Adrenal gland (tissue), 12 donors: ENCODE measurements around the gene TLE3. TPM values are rescaled to one million over a fixed set of nuclear protein-coding genes. Genes with fewer than 3 reads are reported as not detected.

Source experiments
- DNase-seq, 7 donors: peaks; one replicate each; pipeline ENCODE4 v3.0.0-alpha.2; 2019 to 2020
- H3K27ac ChIP-seq, 5 donors: fragments of 200-600 bp; sonication (generic) in 4 of 5; 1 replicate in 3 of 5; 2 replicates in 2 of 5; pipeline versions ENCODE4 v1.5.1 to v1.8.0; 2016 to 2020; ENCODE audit warnings: mild to moderate bottlenecking in 1 of 5
- H3K27me3 ChIP-seq: fragments of 200-600 bp; 2 replicates; pipeline ENCODE4 v1.8.0; 2021
- H3K36me3 ChIP-seq, 2 donors: fragments of 200-600 bp; replicated peaks in 1 of 2; 1 replicate in 1 of 2; 2 replicates in 1 of 2; pipeline versions ENCODE4 v1.5.1 to v1.8.0; 2018 to 2022
- H3K4me1 ChIP-seq, 2 donors: fragments of 200-600 bp; replicated peaks in 1 of 2; 1 replicate in 1 of 2; 2 replicates in 1 of 2; pipeline versions ENCODE4 v1.5.1 to v1.8.0; 2018 to 2021
- H3K4me3 ChIP-seq, 4 donors: fragments of 200-600 bp; sonication (generic) in 3 of 4; one replicate each; pipeline ENCODE4 v1.5.1; 2016 to 2018
- H3K9me3 ChIP-seq, 3 donors: fragments of 200-600 bp; sonication (generic) in 1 of 3; replicated peaks in 1 of 3; 1 replicate in 2 of 3; 2 replicates in 1 of 3; pipeline versions ENCODE4 v1.5.1 to v1.8.0; 2016 to 2021
- POLR2A ChIP-seq, 2 donors: fragments of 450-650 bp; IDR thresholded peaks; one replicate each; pipeline ENCODE4 v1.6.1; 2017; ENCODE audit warnings: antibody characterized with exemption in 2 of 2, mild to moderate bottlenecking in 2 of 2, moderate library complexity in 1 of 2
- WGBS, 4 donors: extraction: QIAGEN DNeasy Blood & Tissue Kit in 2 of 4; methylation state at CpG; one replicate each; pipeline versions ENCODE4 v1.1.5 to v1.1.7; 2013 to 2017; 5-methylcytosine and 5-hydroxymethylcytosine counted together
- intact Hi-C, 2 donors: fragments of 100-400 bp; cut with DNase I; formaldehyde crosslinking; loops; one replicate each; pipeline versions ENCODE4 v1.14.1 to v1.15.0; 2022 to 2023
- polyA plus RNA-seq, 3 donors: library from polyadenylated mRNA; stranded (reverse); fragments of 200-250 nt in 2 of 3; fragments of 350-450 nt in 1 of 3; fragmentation: Illumina TruSeq in 1 of 3; extraction: RNeasy Lipid Tissue Mini Kit (QIAGEN cat#74804) in 1 of 3; gene quantifications; one replicate each; pipeline ENCODE4 v1.2.3, GENCODE V29; 2013 to 2014
- total RNA-seq, 9 donors: library from RNA; depleted of rRNA in 4 of 9; stranded (reverse); fragments of >200 nt in 4 of 9; fragments of 120-200 nt in 1 of 9; fragmentation: NEBNext Ultra II Directional in 1 of 9; extraction: Animal tissue kit (Norgen Biotek cat#: 25700) in 1 of 9; gene quantifications; one replicate each; pipeline versions ENCODE4 v1.1.0 to v1.2.4, GENCODE V29; 2013 to 2023
- TF ChIP-seq, protein P1 (sequence below), 6 experiments: fragments of 450-650 bp in 4 of 6; fragments of 200-600 bp in 2 of 6; sonication (generic) in 1 of 6; IDR thresholded peaks; 1 replicate in 5 of 6; 2 replicates in 1 of 6; pipeline versions ENCODE4 v1.5.1 to v1.8.0; 2016 to 2021; ENCODE audit warnings: antibody characterized with exemption in 6 of 6, mild to moderate bottlenecking in 2 of 6, moderate library complexity in 1 of 6
- donor health status: healthy with polysubstance abuse.
- donor health status: Bipolar disorder and iron deficiency.
- donor health status: DM: yes; HTN: yes; CAD: no.
- donor health status: DM: no; HTN: no; CAD: no.
- donor health status: DM: no; HTN: no; CAD: no.
- donor health status: DM: yes; HTN: yes; CAD: no.

The TLE3 gene
- total and polyA plus RNA-seq, 12 donors = 1.6 to 73.3 (median 28.1) TPM

DNA sequence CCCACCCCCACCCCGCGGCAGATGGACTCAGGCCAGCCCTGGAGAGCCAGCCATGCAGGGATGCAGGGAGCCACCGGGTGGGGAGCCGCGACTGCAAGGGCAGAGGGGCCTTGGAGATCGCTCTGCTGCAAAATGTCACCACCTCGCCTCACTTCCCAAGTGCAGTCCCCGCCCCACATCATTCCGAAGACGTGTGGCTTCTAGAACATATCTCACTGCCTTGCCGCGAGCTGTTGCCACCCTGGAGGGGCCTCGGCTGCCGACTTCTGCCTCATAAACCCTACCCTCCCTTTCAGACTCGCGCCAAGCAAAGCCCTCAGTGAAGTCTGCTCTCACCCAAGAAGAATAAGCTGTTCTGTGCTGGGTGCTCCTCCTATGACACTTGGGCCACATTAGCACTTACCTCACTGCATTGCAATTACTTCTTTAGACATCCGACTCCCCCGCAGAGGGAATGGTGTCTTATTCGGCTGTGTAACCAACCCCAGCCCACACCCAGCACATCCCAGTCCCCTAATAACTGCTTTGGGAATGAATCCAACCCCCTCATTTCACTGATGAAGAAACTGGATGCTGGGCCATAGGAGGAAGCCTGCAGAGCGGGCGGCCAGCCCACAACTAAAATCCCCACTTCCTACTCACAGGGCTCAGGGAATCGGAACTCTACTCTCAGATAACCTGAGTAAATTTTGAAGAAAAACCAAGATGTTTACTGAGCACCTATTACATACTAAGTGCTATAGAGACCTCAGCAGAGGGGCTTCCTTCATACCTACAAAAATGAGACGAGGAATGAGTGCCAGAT, 8.6 kb downstream of the TLE3 start:
- Histone ChIP-seq H3K27ac (no peak overlapping the region), H3K9me3 (no peaks in the 10 kb centered on the region), H3K4me3 (no peak overlapping the region), H3K4me1 (peaks cover 0 to 31% of the 10 kb centered on the region in 2 donors), H3K36me3 (peaks cover 0 to 16% of the 10 kb centered on the region in 2 donors), H3K27me3 (no peaks in the 10 kb centered on the region)
- intact Hi-C loops = no loop called here
- TF ChIP-seq, protein P1, sequence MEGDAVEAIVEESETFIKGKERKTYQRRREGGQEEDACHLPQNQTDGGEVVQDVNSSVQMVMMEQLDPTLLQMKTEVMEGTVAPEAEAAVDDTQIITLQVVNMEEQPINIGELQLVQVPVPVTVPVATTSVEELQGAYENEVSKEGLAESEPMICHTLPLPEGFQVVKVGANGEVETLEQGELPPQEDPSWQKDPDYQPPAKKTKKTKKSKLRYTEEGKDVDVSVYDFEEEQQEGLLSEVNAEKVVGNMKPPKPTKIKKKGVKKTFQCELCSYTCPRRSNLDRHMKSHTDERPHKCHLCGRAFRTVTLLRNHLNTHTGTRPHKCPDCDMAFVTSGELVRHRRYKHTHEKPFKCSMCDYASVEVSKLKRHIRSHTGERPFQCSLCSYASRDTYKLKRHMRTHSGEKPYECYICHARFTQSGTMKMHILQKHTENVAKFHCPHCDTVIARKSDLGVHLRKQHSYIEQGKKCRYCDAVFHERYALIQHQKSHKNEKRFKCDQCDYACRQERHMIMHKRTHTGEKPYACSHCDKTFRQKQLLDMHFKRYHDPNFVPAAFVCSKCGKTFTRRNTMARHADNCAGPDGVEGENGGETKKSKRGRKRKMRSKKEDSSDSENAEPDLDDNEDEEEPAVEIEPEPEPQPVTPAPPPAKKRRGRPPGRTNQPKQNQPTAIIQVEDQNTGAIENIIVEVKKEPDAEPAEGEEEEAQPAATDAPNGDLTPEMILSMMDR (IDR thresholded peaks at IDR 0.05) = no peak
- TF ChIP-seq POLR2A (IDR thresholded peaks at IDR 0.05) = no peak
- 62 to 78% (median 69%) methylated on average over 18 to 23 of the region's 23 CpGs for WGBS, 4 donors
- no peak for DNase-seq

DNA sequence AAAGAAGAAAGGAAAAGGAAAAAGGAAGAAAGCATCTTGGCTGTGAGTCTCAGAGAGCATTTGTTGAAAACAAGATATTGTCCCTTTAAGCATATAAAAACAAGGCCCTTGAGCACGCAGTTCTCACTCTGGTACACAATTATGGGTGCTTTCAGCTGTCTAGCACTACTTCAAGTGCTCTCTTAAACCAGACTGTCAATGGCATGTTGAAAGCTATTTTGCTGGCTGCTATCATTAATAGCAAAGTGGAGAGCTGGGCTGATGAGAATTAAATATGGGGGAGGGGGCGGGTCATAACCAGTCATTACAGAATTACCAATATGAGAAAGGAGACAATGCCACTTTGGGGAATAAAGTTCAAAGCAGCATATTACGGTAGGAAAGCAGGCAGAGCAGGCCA, 9.3 kb downstream of the TLE3 start:
- no peaks in the 10 kb centered on the region for H3K27me3 ChIP-seq
- no peak overlapping the region for H3K27ac ChIP-seq
- DNase-seq = no peak
- no peaks in the 10 kb centered on the region for H3K9me3 ChIP-seq
- no peak overlapping the region for H3K4me3 ChIP-seq
- TF ChIP-seq, protein P1 (IDR thresholded peaks at IDR 0.05) = no peak
- no peak for TF ChIP-seq POLR2A (IDR thresholded peaks at IDR 0.05)
- 82 to 91% (median 88%) methylated on average over 3 of the region's 3 CpGs for WGBS, 4 donors
- peaks cover 0 to 16% of the 10 kb centered on the region in 2 donors for H3K36me3 ChIP-seq
- H3K4me1 ChIP-seq = peaks cover 0 to 25% of the 10 kb centered on the region in 2 donors
- intact Hi-C loops = no loop called here

DNA sequence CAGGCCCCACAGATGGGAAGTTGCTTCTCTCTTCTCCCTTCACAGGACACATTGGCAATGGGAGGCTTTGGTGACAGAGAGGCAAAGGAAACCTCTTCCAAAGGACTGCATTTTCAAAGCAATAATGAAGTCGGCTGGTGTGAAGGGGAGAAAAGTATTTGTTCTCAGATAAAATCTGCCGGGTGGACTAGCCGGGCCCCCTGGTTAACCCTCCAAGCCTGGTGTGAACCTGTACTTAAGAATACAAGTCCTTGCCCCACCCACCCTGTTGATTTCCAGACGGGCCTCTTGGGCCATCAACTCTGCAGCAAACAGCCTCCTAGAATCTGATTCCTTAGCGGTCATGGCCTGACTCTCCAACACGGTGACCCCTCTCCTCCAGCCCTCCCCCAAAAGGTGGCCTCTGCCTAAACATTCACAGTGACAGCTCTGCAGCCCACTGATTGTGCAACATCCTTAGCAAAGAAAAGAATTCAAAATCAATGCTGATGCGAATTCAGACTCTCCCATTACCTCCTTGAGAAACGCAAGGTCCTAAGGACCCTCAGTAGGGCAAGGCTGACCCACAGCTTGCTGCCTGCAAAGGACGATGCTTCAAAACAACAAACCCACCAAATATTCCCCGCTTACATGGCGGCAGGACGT, 9.9 kb downstream of the TLE3 start:
- peaks cover 0 to 19% of the 10 kb centered on the region in 2 donors for H3K36me3 ChIP-seq
- no peak overlapping the region for H3K27ac ChIP-seq
- H3K4me3 ChIP-seq = no peak overlapping the region
- TF ChIP-seq, protein P1 (IDR thresholded peaks at IDR 0.05) = no peak
- no peak for TF ChIP-seq POLR2A (IDR thresholded peaks at IDR 0.05)
- WGBS, 4 donors = 84 to 90% (median 85%) methylated on average over 12 of the region's 12 CpGs
- H3K27me3 ChIP-seq = no peaks in the 10 kb centered on the region
- peaks cover 0 to 18% of the 10 kb centered on the region in 2 donors for H3K4me1 ChIP-seq
- no peaks in the 10 kb centered on the region for H3K9me3 ChIP-seq
- DNase-seq = no peak
- intact Hi-C loops = no loop called here

DNA sequence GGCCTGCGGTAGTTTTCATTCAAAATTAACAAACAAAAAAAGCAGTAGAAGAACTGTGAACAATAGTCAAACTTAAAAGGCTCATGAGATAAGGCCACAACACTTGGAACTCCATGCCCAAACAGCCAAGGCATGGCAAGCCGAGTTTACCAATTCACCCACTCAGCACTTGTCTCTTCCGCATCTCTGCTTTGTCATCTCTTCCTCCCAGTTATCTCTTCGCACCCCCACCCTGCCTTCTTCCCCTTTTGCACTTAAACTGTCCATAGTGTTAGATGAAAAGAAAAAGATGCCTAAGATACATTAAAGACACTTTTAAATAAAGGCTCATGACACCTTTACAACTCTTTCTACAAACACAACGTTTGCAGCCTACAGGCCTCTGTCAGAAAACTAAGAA, 11.1 kb downstream of the TLE3 start:
- Histone ChIP-seq H3K4me1 (peaks cover 0 to 9% of the 10 kb centered on the region in 2 donors), H3K36me3 (peaks cover 0 to 31% of the 10 kb centered on the region in 2 donors), H3K27me3 (no peaks in the 10 kb centered on the region), H3K4me3 (no peak overlapping the region), H3K9me3 (no peaks in the 10 kb centered on the region), H3K27ac (no peak overlapping the region)
- TF ChIP-seq, protein P1 (IDR thresholded peaks at IDR 0.05) = no peak
- no peak for TF ChIP-seq POLR2A (IDR thresholded peaks at IDR 0.05)
- intact Hi-C loops = no loop called here
- 78 to 85% (median 82%) methylated on average over 5 of the region's 5 CpGs for WGBS, 4 donors
- DNase-seq = no peak
